Mesenchymal stem cell (in vitro differentiated cells and primary cell): ENCODE results near the gene C9orf78.
A peak's percentile ranks its signal among the peaks of the same experiment; 100 is the strongest.

ENCODE experiments used
- DNase-seq: peaks from one replicate; pipeline ENCODE4 v3.0.0-alpha.2; 2013
- H2AFZ ChIP-seq: one replicate; pipeline ENCODE4 v1.6.1; 2013; ENCODE audit warnings: low read depth, mild to moderate bottlenecking, control low read depth, inconsistent platforms, low read length, moderate library complexity
- H2AK5ac ChIP-seq: 2 replicates; pipeline ENCODE4 v1.6.1; 2013; ENCODE audit warnings: low read length, moderate library complexity, mild to moderate bottlenecking, inconsistent platforms; ENCODE audit not compliant: severe bottlenecking
- H2BK120ac ChIP-seq: one replicate; pipeline ENCODE4 v1.6.1; 2013; ENCODE audit warnings: low read depth, mild to moderate bottlenecking, inconsistent platforms, low read length, moderate library complexity
- H2BK12ac ChIP-seq, 2 experiments: one replicate each; pipeline ENCODE4 v1.6.1; 2013; ENCODE audit warnings: inconsistent platforms in 2 of 2, low read length in 2 of 2, mild to moderate bottlenecking in 2 of 2, moderate library complexity in 2 of 2, control low read depth in 1 of 2
- H2BK15ac ChIP-seq: one replicate; pipeline ENCODE4 v1.6.1; 2013; ENCODE audit warnings: mild to moderate bottlenecking, low read depth, inconsistent platforms; ENCODE audit not compliant: poor library complexity, severe bottlenecking
- H2BK5ac ChIP-seq: 2 replicates; pipeline ENCODE4 v1.6.1; 2013; ENCODE audit warnings: low read depth, mild to moderate bottlenecking, low read length, control low read depth, inconsistent platforms; ENCODE audit not compliant: poor library complexity, severe bottlenecking
- H3K14ac ChIP-seq, 2 experiments: one replicate each; pipeline ENCODE4 v1.6.1; 2013; ENCODE audit warnings: inconsistent platforms in 2 of 2, low read length in 2 of 2, control low read depth in 1 of 2, mild to moderate bottlenecking in 1 of 2, moderate library complexity in 1 of 2
- H3K18ac ChIP-seq, 2 experiments: one replicate each; pipeline ENCODE4 v1.6.1; 2013; ENCODE audit warnings: inconsistent platforms in 2 of 2, low read length in 2 of 2, control low read depth in 1 of 2, low read depth in 1 of 2, mild to moderate bottlenecking in 1 of 2
- H3K23ac ChIP-seq, 2 experiments: one replicate each; pipeline ENCODE4 v1.6.1; 2013; ENCODE audit warnings: inconsistent platforms in 2 of 2, low read length in 2 of 2, mild to moderate bottlenecking in 2 of 2, moderate library complexity in 2 of 2, control low read depth in 1 of 2
- H3K27ac ChIP-seq: 2 replicates; pipeline ENCODE4 v1.5.1; 2013; ENCODE audit warnings: mild to moderate bottlenecking, moderate library complexity, low read length, control low read depth, inconsistent platforms; ENCODE audit not compliant: poor library complexity, severe bottlenecking
- H3K27me3 ChIP-seq, 2 experiments: 2 replicates each; pipeline versions ENCODE4 v1.6.1 to v1.7.0; 2013; ENCODE audit warnings: low read length in 2 of 2, mild to moderate bottlenecking in 2 of 2, moderate library complexity in 2 of 2, control low read depth in 1 of 2, inconsistent platforms in 1 of 2; ENCODE audit not compliant: control insufficient read depth in 1 of 2, insufficient read depth in 1 of 2
- H3K36me3 ChIP-seq, 2 experiments: 2 replicates each; pipeline versions ENCODE4 v1.6.1 to v1.7.0; 2013; ENCODE audit warnings: low read length in 2 of 2, control low read depth in 1 of 2, inconsistent platforms in 1 of 2, low read depth in 1 of 2, mild to moderate bottlenecking in 1 of 2; ENCODE audit not compliant: insufficient read depth in 2 of 2, control insufficient read depth in 1 of 2
- H3K4ac ChIP-seq, 2 experiments: one replicate each; pipeline ENCODE4 v1.6.1; 2013; ENCODE audit warnings: inconsistent platforms in 2 of 2, low read length in 2 of 2, mild to moderate bottlenecking in 2 of 2, moderate library complexity in 2 of 2, control low read depth in 1 of 2, low read depth in 1 of 2
- H3K4me1 ChIP-seq: 2 replicates; pipeline ENCODE4 v1.6.1; 2013; ENCODE audit warnings: low read depth, low read length, control low read depth; ENCODE audit not compliant: control insufficient read depth, insufficient read depth
- H3K4me2 ChIP-seq: 2 replicates; pipeline ENCODE4 v1.6.1; 2013; ENCODE audit warnings: low read length, mild to moderate bottlenecking, inconsistent platforms; ENCODE audit not compliant: poor library complexity, severe bottlenecking
- H3K4me3 ChIP-seq, 2 experiments: 2 replicates each; pipeline versions ENCODE4 v1.5.1 to v1.7.0; 2013; ENCODE audit warnings: low read length in 2 of 2, mild to moderate bottlenecking in 2 of 2, control low read depth in 1 of 2, low read depth in 1 of 2; ENCODE audit not compliant: insufficient read depth in 1 of 2
- H3K79me1 ChIP-seq: replicated peaks from 2 replicates; pipeline ENCODE4 v1.6.1; 2013; ENCODE audit warnings: mild to moderate bottlenecking, control low read depth, low read length, inconsistent platforms; ENCODE audit not compliant: poor library complexity, severe bottlenecking
- H3K9ac ChIP-seq: 2 replicates; pipeline ENCODE4 v1.7.0; 2013; ENCODE audit warnings: mild to moderate bottlenecking, low read length, moderate library complexity
- H3K9me3 ChIP-seq: 2 replicates; pipeline ENCODE4 v1.7.0; 2013; ENCODE audit warnings: mild to moderate bottlenecking, low read length; ENCODE audit not compliant: control insufficient read depth
- H4K8ac ChIP-seq: one replicate; pipeline ENCODE4 v1.6.1; 2013; ENCODE audit warnings: inconsistent platforms, mild to moderate bottlenecking, low read length, moderate library complexity
- H4K91ac ChIP-seq: one replicate; pipeline ENCODE4 v1.6.1; 2013; ENCODE audit warnings: mild to moderate bottlenecking, low read length, inconsistent platforms
- WGBS: methylation state at CpG from one replicate; pipeline ENCODE4 v1.1.7; 2013; ENCODE audit warnings: mixed read lengths; 5-methylcytosine and 5-hydroxymethylcytosine counted together

Gene C9orf78

GRCh38 chr9:129835860-129836223, 767 bp upstream of the C9orf78 start:
- no peak overlapping the region for H3K14ac ChIP-seq
- H3K27me3 ChIP-seq: no peaks in the 10 kb centered on the region
- WGBS: 3% methylated on average over 14 of the region's 19 CpGs
- H3K9me3 ChIP-seq: no peaks in the 10 kb centered on the region
- H3K27ac ChIP-seq: no peak overlapping the region
- H3K4me1 ChIP-seq: peaks cover 22% of the 10 kb centered on the region
- peak overlapping the region; percentile 95 for H3K9ac ChIP-seq
- no peak overlapping the region for H2AK5ac ChIP-seq
- H4K91ac ChIP-seq: no peak overlapping the region
- no peak overlapping the region for H2BK12ac ChIP-seq
- H3K4me2 ChIP-seq: peak overlapping the region; percentile 82
- H3K4ac ChIP-seq: peak overlapping the region in 1 of 2 experiments; percentile 47
- H3K36me3 ChIP-seq: peaks cover 12 to 35% of the 10 kb centered on the region in 2 experiments
- no peak overlapping the region for H4K8ac ChIP-seq
- H3K79me1 ChIP-seq: peaks cover 36% of the 10 kb centered on the region
- no peak overlapping the region for H2BK120ac ChIP-seq
- H2AFZ ChIP-seq: no peak overlapping the region
- peak overlapping the region; percentile 70 to 100 for H3K4me3 ChIP-seq
- H2BK15ac ChIP-seq: no peak overlapping the region
- no peak overlapping the region for H2BK5ac ChIP-seq
- no peak overlapping the region for H3K23ac ChIP-seq
- DNase-seq: peak; percentile 71
- no peak overlapping the region for H3K18ac ChIP-seq

- H3K4me2 ChIP-seq: peak overlapping the region; percentile 97
- H4K8ac ChIP-seq: peak overlapping the region; percentile 80
- peak overlapping the region in 1 of 2 experiments; percentile 66 for H3K18ac ChIP-seq
- no peak overlapping the region for H2AK5ac ChIP-seq
- no peak for DNase-seq
- no peak overlapping the region for H2BK120ac ChIP-seq
- H2AFZ ChIP-seq: peak overlapping the region; percentile 2
- peak overlapping the region; percentile 41 for H4K91ac ChIP-seq
- H3K4me1 ChIP-seq: peaks cover 15% of the 10 kb centered on the region
- H2BK15ac ChIP-seq: no peak overlapping the region
- H3K79me1 ChIP-seq: peaks cover 30% of the 10 kb centered on the region
- peak overlapping the region; percentile 47 for H3K27ac ChIP-seq
- peak overlapping the region; percentile 70 to 100 for H3K4me3 ChIP-seq
- peaks cover 23 to 48% of the 10 kb centered on the region in 2 experiments for H3K36me3 ChIP-seq
- H3K9ac ChIP-seq: peak overlapping the region; percentile 95
- no peaks in the 10 kb centered on the region for H3K9me3 ChIP-seq
- H3K23ac ChIP-seq: peak overlapping the region in 1 of 2 experiments; percentile 92
- WGBS: 5% methylated on average over 31 of the region's 32 CpGs
- H2BK12ac ChIP-seq: no peak overlapping the region
- no peak overlapping the region for H2BK5ac ChIP-seq
- no peak overlapping the region for H3K4ac ChIP-seq
- no peaks in the 10 kb centered on the region for H3K27me3 ChIP-seq
- H3K14ac ChIP-seq: no peak overlapping the region
Observed at GRCh38 chr9:129834489-129835127, 467 bp downstream of the C9orf78 start.

- H3K14ac ChIP-seq: no peak overlapping the region
- H3K9me3 ChIP-seq: no peaks in the 10 kb centered on the region
- no peaks in the 10 kb centered on the region for H3K27me3 ChIP-seq
- no peak overlapping the region for H2BK12ac ChIP-seq
- H3K9ac ChIP-seq: no peak overlapping the region
- H3K36me3 ChIP-seq: peaks cover 39 to 62% of the 10 kb centered on the region in 2 experiments
- no peak overlapping the region for H3K27ac ChIP-seq
- no peak overlapping the region for H2BK5ac ChIP-seq
- DNase-seq: no peak
- 100% methylated on average over 1 of the region's 1 CpG for WGBS
- H3K23ac ChIP-seq: no peak overlapping the region
- no peak overlapping the region for H3K4me3 ChIP-seq
- H4K8ac ChIP-seq: no peak overlapping the region
- peaks cover 7% of the 10 kb centered on the region for H3K4me1 ChIP-seq
- no peak overlapping the region for H3K18ac ChIP-seq
- H2AFZ ChIP-seq: no peak overlapping the region
- H4K91ac ChIP-seq: no peak overlapping the region
- H2BK15ac ChIP-seq: no peak overlapping the region
- no peak overlapping the region for H2AK5ac ChIP-seq
- no peak overlapping the region for H2BK120ac ChIP-seq
- peaks cover 23% of the 10 kb centered on the region for H3K79me1 ChIP-seq
- no peak overlapping the region for H3K4me2 ChIP-seq
- H3K4ac ChIP-seq: no peak overlapping the region
Observed at GRCh38 chr9:129832982-129833381, 2.1 kb downstream of the C9orf78 start.

GRCh38 chr9:129828969-129829368, 6.1 kb downstream of the C9orf78 start:
- Histone ChIP-seq H4K8ac (no peak overlapping the region), H2BK120ac (no peak overlapping the region), H3K23ac (no peak overlapping the region), H2BK15ac (no peak overlapping the region), H2AK5ac (no peak overlapping the region), H3K79me1 (peaks cover 4% of the 10 kb centered on the region), H2BK12ac (no peak overlapping the region), H2BK5ac (no peak overlapping the region), H3K18ac (no peak overlapping the region), H3K4me2 (no peak overlapping the region), H3K14ac (no peak overlapping the region), H4K91ac (no peak overlapping the region), H3K27ac (no peak overlapping the region), H3K9me3 (no peaks in the 10 kb centered on the region), H2AFZ (no peak overlapping the region), H3K4ac (no peak overlapping the region), H3K4me3 (no peak overlapping the region), H3K27me3 (no peaks in the 10 kb centered on the region), H3K36me3 (peaks cover 42 to 71% of the 10 kb centered on the region in 2 experiments), H3K4me1 (peaks cover 2% of the 10 kb centered on the region), H3K9ac (no peak overlapping the region)
- DNase-seq: no peak
- WGBS: 97% methylated on average over 10 of the region's 10 CpGs
